Caco-2 (cell line): ENCODE data around the gene PPP6R3. TPM values are rescaled to one million over a fixed set of nuclear protein-coding genes. Genes with fewer than 3 reads are reported as not detected.

Source experiments
- BruUV-seq: library from RNA; stranded (reverse); fragments of 400-500 nt; replicated peaks from 2 replicates; lab custom pipeline; 2021; lab: Mats Ljungman, UMichigan
- CTCF ChIA-PET: fragments of 300-600 bp; sonication (Branson Sonifier 250); formaldehyde crosslinking; loops from one replicate; lab custom pipeline; 2022; ENCODE audit warnings: antibody characterized with exemption; lab: Charles Lee
- POLR2A ChIA-PET: fragments of 300-600 bp; sonication (Branson Sonifier 250); formaldehyde crosslinking; loops from one replicate; lab custom pipeline; 2022; ENCODE audit warnings: antibody characterized with exemption; lab: Charles Lee
- DNase-seq, 2 experiments: peaks; one replicate each; pipeline versions ENCODE4 v3.0.0 to v3.0.0-alpha.2; 2020 to 2022
- H3K27me3 ChIP-seq: replicated peaks from 2 replicates; pipeline ENCODE4 v1.6.0; 2011; ENCODE audit warnings: low read length; ENCODE audit not compliant: control insufficient read depth, insufficient read depth
- H3K36me3 ChIP-seq: 2 replicates; pipeline ENCODE4 v1.5.1; 2011; ENCODE audit warnings: low read length; ENCODE audit not compliant: control insufficient read depth, insufficient read depth
- H3K4me1 ChIP-seq: fragments of 250-450 bp; sonication (Bioruptor Pico); 2 replicates; pipeline ENCODE4 v1.5.1; 2020; ENCODE audit warnings: mild to moderate bottlenecking
- H3K4me3 ChIP-seq: 2 replicates; pipeline ENCODE4 v1.5.1; 2011; ENCODE audit warnings: low read depth, mild to moderate bottlenecking, control low read depth, low read length
- H3K9me3 ChIP-seq: fragments of 250-450 bp; sonication (Bioruptor Pico); 2 replicates; pipeline ENCODE4 v1.5.1; 2020; ENCODE audit warnings: mild to moderate bottlenecking, moderate library complexity
- H3K27ac Mint-ChIP-seq: one replicate; pipeline ENCODE4 v1.8.0; 2022; ENCODE audit warnings: mixed read lengths; ENCODE audit not compliant: unreplicated experiment
- H3K27me3 Mint-ChIP-seq: one replicate; pipeline ENCODE4 v1.8.0; 2022; ENCODE audit warnings: mixed read lengths; ENCODE audit not compliant: insufficient read depth, unreplicated experiment
- H3K36me3 Mint-ChIP-seq: one replicate; pipeline ENCODE4 v1.8.0; 2022; ENCODE audit warnings: mild to moderate bottlenecking, mixed read lengths; ENCODE audit not compliant: insufficient read depth, unreplicated experiment
- H3K4me1 Mint-ChIP-seq: one replicate; pipeline ENCODE4 v1.8.0; 2022; ENCODE audit warnings: low read depth, mixed read lengths; ENCODE audit not compliant: unreplicated experiment
- H3K4me3 Mint-ChIP-seq: one replicate; pipeline ENCODE4 v1.8.0; 2022; ENCODE audit warnings: mild to moderate bottlenecking, moderate library complexity, mixed read lengths; ENCODE audit not compliant: unreplicated experiment
- H3K9me3 Mint-ChIP-seq: one replicate; pipeline ENCODE4 v1.8.0; 2022; ENCODE audit warnings: mixed read lengths; ENCODE audit not compliant: unreplicated experiment
- intact Hi-C: fragments of 100-400 bp; cut with micrococcal nuclease; formaldehyde crosslinking; loops from one replicate; pipeline ENCODE4 v1.10.0; 2022; ENCODE audit not compliant: unreplicated experiment
- total RNA-seq: library from RNA; stranded (reverse); gene quantifications from 2 replicates; pipeline ENCODE4 v1.2.3, GENCODE V29; 2022
- TF ChIP-seq, protein P1 (sequence below), 2 experiments: fragments of 200-600 bp in 1 of 2; IDR thresholded peaks; 1 replicate in 1 of 2; 2 replicates in 1 of 2; pipeline versions ENCODE4 v1.5.1 to v1.8.0; 2011 to 2022; ENCODE audit warnings: antibody characterized with exemption in 1 of 2, control low read depth in 1 of 2, inconsistent platforms in 1 of 2, low read depth in 1 of 2, low read length in 1 of 2, mild to moderate bottlenecking in 1 of 2, moderate library complexity in 1 of 2; ENCODE audit not compliant: insufficient read depth in 1 of 2, severe bottlenecking in 1 of 2, unreplicated experiment in 1 of 2

PPP6R3 gene
- total RNA-seq, 1 experiment from 2014 or later = 276 TPM

DNA sequence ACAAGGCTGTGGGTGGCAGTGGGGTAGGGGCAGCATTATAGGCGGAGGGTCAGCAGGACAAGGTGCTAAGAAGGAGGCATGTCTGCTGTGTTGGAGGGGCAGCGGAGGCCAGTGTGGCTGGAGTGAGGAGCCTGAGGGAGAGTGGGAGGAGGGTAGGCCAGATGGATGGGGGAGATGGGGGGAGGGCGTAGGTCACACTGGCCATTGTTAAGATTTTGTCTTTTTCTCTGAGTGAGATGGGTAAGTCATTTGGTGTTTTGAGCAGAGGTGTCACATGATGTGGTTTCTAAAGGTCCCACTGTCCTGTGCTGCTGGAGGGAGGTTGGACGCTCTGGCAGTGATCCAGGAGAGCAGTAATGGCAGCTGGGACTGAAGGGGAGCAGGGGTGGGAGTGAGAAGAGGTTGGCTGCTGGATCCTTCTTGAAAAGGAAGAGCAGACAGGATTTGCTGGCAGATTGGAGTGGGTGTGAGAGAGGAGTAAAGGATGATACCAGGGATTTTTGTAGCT, 9.8 kb downstream of the PPP6R3 start:
- Mint-ChIP-seq H3K27me3 (no peaks in the 10 kb centered on the region), H3K4me3 (no peak overlapping the region), H3K9me3 (peaks cover 13% of the 10 kb centered on the region), H3K4me1 (peaks cover 46% of the 10 kb centered on the region), H3K36me3 (peaks cover 94% of the 10 kb centered on the region), H3K27ac (peak overlapping the region; percentile 29)
- H3K4me1 ChIP-seq = peaks cover 23% of the 10 kb centered on the region
- POLR2A ChIA-PET = no interaction called here
- no peak overlapping the region for H3K4me3 ChIP-seq
- TF ChIP-seq, protein P1, sequence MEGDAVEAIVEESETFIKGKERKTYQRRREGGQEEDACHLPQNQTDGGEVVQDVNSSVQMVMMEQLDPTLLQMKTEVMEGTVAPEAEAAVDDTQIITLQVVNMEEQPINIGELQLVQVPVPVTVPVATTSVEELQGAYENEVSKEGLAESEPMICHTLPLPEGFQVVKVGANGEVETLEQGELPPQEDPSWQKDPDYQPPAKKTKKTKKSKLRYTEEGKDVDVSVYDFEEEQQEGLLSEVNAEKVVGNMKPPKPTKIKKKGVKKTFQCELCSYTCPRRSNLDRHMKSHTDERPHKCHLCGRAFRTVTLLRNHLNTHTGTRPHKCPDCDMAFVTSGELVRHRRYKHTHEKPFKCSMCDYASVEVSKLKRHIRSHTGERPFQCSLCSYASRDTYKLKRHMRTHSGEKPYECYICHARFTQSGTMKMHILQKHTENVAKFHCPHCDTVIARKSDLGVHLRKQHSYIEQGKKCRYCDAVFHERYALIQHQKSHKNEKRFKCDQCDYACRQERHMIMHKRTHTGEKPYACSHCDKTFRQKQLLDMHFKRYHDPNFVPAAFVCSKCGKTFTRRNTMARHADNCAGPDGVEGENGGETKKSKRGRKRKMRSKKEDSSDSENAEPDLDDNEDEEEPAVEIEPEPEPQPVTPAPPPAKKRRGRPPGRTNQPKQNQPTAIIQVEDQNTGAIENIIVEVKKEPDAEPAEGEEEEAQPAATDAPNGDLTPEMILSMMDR (IDR thresholded peaks at IDR 0.05; ENCODE audit: insufficient read depth in 1 of 2, low read depth in 1 of 2, low read length in 1 of 2, severe bottlenecking in 1 of 2, unreplicated experiment in 1 of 2) = no peak
- H3K27me3 ChIP-seq = no peaks in the 10 kb centered on the region
- no TSS peak for BruUV-seq
- H3K36me3 ChIP-seq = peaks cover 10% of the 10 kb centered on the region; the same call in 1 of the 2 replicates
- DNase-seq = no peak
- H3K9me3 ChIP-seq = no peaks in the 10 kb centered on the region
- CTCF ChIA-PET = no interaction called here
- intact Hi-C loops = no loop called here

DNA sequence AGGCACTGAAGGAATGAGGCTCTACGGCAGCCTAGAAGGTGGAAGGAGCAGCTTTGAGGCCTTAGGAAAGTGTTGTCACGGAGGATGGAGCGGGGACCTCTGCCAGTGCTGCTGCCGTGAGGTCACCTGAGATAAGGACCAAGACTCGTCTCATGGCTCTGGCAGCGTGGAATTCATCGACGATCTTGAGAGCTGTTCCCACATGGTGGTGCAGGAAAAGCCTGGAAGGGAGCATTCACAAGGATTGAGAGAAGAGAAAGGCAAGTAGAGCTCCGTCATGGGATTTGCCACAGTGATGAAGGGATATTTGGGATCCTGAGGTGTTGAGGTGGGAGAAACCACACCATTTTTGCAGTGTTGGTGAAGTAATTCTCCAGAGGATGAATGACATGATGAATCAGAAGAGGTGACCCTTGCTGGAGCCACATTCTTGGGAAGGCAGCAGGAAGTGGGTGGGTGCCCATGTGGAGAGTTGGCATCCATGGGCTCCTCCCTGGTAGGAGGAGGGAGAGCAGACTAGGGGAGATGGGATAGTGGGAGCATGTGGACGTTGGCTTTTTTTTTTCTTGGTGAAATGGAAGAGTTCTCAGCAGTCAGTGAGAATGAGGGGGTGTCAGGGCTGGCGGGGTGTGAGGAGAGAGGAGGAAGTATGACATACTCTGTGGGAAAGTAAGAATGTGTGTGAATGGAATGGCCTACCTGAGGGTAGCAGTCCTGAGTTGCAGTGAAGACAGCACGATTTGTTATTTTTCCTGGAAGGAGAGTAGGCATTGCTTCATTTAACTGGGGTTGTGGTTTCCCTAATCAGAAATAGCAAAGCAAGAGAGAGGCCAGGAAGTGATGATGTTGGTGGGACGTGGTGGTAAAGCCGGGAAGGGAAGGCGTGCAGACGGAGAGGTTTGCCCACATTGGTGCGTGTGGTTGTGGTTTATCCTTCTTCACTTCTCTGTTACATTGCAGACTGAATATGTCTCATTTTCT, 11.1 kb downstream of the PPP6R3 start:
- Histone ChIP-seq H3K36me3 (peaks cover 10% of the 10 kb centered on the region; the same call in 1 of the 2 replicates), H3K4me1 (peaks cover 23% of the 10 kb centered on the region), H3K9me3 (no peaks in the 10 kb centered on the region), H3K27me3 (no peaks in the 10 kb centered on the region), H3K4me3 (no peak overlapping the region)
- intact Hi-C loops = no loop called here
- DNase-seq = no peak
- H3K27me3 Mint-ChIP-seq = no peaks in the 10 kb centered on the region
- H3K4me1 Mint-ChIP-seq = peaks cover 41% of the 10 kb centered on the region
- peaks cover 94% of the 10 kb centered on the region for H3K36me3 Mint-ChIP-seq
- no TSS peak for BruUV-seq
- no peak overlapping the region for H3K4me3 Mint-ChIP-seq
- ChIA-PET POLR2A (no interaction called here), CTCF (no interaction called here)
- TF ChIP-seq, protein P1 (IDR thresholded peaks at IDR 0.05; ENCODE audit: insufficient read depth in 1 of 2, low read depth in 1 of 2, low read length in 1 of 2, severe bottlenecking in 1 of 2, unreplicated experiment in 1 of 2) = no peak
- no peak overlapping the region for H3K27ac Mint-ChIP-seq
- H3K9me3 Mint-ChIP-seq = peaks cover 13% of the 10 kb centered on the region

DNA sequence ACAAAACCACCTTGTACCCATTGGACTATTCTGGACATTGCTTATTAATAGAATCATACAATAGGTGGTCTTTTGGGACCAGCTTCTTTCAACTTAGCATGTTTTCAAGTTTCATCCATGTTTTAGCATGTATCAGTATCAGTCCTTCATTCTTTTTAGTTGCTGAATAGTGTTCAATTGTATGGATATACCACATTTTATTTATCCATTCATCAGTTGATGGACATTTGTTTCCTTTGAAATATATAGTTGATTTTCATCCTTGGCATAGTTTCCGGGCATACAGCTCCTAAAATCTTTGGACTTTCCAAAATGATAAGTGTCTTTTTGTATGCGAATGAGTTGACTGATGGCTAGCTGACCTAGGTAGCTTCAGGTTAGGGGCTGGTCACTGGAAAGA, 12.2 kb downstream of the PPP6R3 start:
- no peaks in the 10 kb centered on the region for H3K27me3 ChIP-seq
- no peak overlapping the region for H3K4me3 ChIP-seq
- no peak for DNase-seq
- no TSS peak for BruUV-seq
- H3K9me3 ChIP-seq = no peaks in the 10 kb centered on the region
- H3K4me1 Mint-ChIP-seq = peaks cover 34% of the 10 kb centered on the region
- peaks cover 93% of the 10 kb centered on the region for H3K36me3 Mint-ChIP-seq
- peaks cover 13% of the 10 kb centered on the region for H3K9me3 Mint-ChIP-seq
- H3K36me3 ChIP-seq = peaks cover 10% of the 10 kb centered on the region; the same call in 1 of the 2 replicates
- no peaks in the 10 kb centered on the region for H3K27me3 Mint-ChIP-seq
- H3K27ac Mint-ChIP-seq = no peak overlapping the region
- peaks cover 13% of the 10 kb centered on the region for H3K4me1 ChIP-seq
- intact Hi-C loops = no loop called here
- POLR2A ChIA-PET = no interaction called here
- TF ChIP-seq, protein P1 (IDR thresholded peaks at IDR 0.05; ENCODE audit: insufficient read depth in 1 of 2, low read depth in 1 of 2, low read length in 1 of 2, severe bottlenecking in 1 of 2, unreplicated experiment in 1 of 2) = no peak
- CTCF ChIA-PET = no interaction called here
- H3K4me3 Mint-ChIP-seq = no peak overlapping the region
